ENCODE results near the gene CYS1. TPM values are rescaled to one million over a fixed set of nuclear protein-coding genes. Genes with fewer than 3 reads are reported as not detected.
A peak's percentile ranks its signal among the peaks of the same experiment; 100 is the strongest.
"Not testable (repeated sequence)": the region's sequence is repeated elsewhere in the genome, so short reads cannot be mapped to it uniquely, and the experiment has no call there.

Gene CYS1
- total RNA-seq, 2 experiments from 2014 or later: 0.50 to 1.1 TPM

DNA sequence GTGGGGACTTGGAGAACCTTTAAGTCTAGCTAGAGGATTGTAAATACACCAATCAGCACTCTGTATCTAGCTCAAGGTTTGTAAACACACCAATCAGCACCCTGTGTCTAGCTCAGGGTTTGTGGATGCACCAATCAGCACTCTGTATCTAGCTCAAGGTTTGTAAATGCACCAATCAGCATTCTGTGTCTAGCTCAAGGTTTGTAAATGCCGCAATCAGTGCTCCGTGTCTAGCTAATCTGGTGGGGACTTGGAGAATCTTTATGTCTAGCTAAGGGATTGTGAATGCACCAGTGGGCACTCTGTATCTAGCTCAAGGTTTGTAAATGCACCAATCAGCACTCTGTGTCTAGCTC, 11.7 kb upstream of the CYS1 start:
- CTCF ChIA-PET: interaction anchor here (0.8 to 8.8 kb wide), 11 partner anchors 9 to 343 kb away, joined by 3 to 94 read pairs (median 4); no protein-coding TSS in a partner anchor

DNA sequence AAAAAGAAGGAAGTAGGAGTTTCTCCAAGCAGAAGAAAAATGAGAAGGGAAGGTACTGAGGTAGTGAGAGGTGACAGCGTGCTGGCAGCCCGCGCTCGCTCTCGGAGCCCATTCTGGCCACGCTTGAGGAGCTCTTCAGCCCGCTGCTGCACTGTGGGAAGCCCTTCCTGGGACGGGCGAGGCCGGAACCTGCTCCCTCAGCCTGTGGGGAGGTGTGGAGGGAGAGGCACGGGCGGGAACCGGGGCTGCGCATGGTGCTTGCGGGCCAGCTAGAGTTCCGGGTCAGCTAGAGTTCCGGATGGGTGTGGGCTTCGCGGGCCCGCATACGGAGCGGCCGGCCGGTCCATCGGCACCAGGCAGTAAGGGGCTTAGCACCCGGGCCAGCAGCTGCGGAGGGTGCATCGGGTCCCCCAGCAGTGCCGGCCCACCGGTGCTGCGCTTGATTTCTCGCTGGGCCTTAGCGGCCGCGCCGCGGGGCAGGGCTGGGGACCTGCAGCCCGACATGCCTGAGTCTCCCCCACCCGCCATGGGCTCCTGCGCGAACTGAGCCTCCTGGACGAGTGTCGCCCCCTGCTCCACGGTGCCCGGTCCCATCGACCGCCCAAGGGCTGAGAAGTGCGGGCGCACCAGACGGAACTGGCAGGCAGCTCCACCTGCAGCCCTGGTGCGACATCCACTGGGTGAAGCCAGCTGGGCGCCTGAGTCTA, 11.1 kb upstream of the CYS1 start:
- H3K4me3 Mint-ChIP-seq: peak overlapping the region; percentile 5
- H3K9me3 Mint-ChIP-seq (ENCODE audit: insufficient read depth): peaks cover 7% of the 10 kb centered on the region
- ChIA-PET CTCF (interaction anchor here (0.8 to 8.8 kb wide), 12 partner anchors 9 to 344 kb away, joined by 3 to 94 read pairs (median 4); no protein-coding TSS in a partner anchor), POLR2A (no interaction called here)
- peaks cover 5% of the 10 kb centered on the region for H3K36me3 Mint-ChIP-seq (ENCODE audit: low read depth)
- H3K27ac Mint-ChIP-seq: no peak overlapping the region
- peaks cover 59% of the 10 kb centered on the region for H3K27me3 Mint-ChIP-seq (ENCODE audit: low read depth)
- H3K4me1 Mint-ChIP-seq (ENCODE audit: low read depth): peaks cover 13% of the 10 kb centered on the region
- DNase-seq (peak; percentile 39), ATAC-seq (peak; percentile 64)

More for the DNA sequence above, 11.7 kb upstream of the CYS1 start:
- POLR2A ChIA-PET; DNase-seq; H3K36me3 Mint-ChIP-seq (ENCODE audit: low read depth); H3K4me3 Mint-ChIP-seq; ATAC-seq; H3K9me3 Mint-ChIP-seq (ENCODE audit: insufficient read depth); H3K27ac Mint-ChIP-seq: not testable (repeated sequence)
- H3K4me1 Mint-ChIP-seq (ENCODE audit: low read depth): peaks cover 13% of the 10 kb centered on the region
- H3K27me3 Mint-ChIP-seq (ENCODE audit: low read depth): peaks cover 58% of the 10 kb centered on the region

DNA sequence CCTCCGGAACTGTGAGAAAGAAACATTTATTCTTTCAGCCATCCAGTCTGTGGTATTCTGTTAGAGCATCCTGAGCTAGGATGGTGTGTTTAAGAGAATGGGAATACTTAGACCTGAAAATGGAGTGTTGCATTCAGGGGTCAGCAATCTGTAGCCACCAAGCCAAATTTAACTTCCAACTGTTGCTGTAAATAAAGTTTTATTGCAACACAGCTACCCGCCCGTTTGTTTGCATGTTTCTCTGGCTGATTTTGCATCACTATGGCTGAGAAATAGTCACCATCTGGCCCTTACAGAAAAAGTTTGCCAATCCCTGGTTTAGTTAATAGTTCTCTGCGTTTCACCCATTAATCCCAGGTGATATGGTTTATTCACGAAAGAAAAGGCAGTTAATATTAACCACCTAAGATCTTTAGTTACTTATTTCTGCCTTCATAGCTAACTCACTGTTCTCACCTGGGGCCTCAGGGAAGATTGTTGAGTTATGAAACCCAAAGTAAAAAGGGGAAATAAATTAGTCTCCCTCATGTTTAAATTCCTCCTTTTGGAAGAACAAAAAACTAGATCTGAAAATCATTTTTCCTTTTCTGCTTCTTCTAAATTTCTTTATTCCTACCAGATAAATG, 9.5 kb upstream of the CYS1 start:
- H3K4me1 Mint-ChIP-seq (ENCODE audit: low read depth): peaks cover 13% of the 10 kb centered on the region
- H3K27me3 Mint-ChIP-seq (ENCODE audit: low read depth): peaks cover 62% of the 10 kb centered on the region
- H3K9me3 Mint-ChIP-seq (ENCODE audit: insufficient read depth): peaks cover 7% of the 10 kb centered on the region
- POLR2A ChIA-PET: interaction anchor here (0.6 kb wide), 1 partner anchor 51 kb away, joined by 4 read pairs; no protein-coding TSS in a partner anchor
- no peak for ATAC-seq
- no peak overlapping the region for H3K4me3 Mint-ChIP-seq
- no peak overlapping the region for H3K27ac Mint-ChIP-seq
- peaks cover 5% of the 10 kb centered on the region for H3K36me3 Mint-ChIP-seq (ENCODE audit: low read depth)
- CTCF ChIA-PET: interaction anchor here (1.0 to 8.8 kb wide), 3 partner anchors 18 to 346 kb away, joined by 3 to 94 read pairs (median 3); no protein-coding TSS in a partner anchor
- DNase-seq: no peak

DNA sequence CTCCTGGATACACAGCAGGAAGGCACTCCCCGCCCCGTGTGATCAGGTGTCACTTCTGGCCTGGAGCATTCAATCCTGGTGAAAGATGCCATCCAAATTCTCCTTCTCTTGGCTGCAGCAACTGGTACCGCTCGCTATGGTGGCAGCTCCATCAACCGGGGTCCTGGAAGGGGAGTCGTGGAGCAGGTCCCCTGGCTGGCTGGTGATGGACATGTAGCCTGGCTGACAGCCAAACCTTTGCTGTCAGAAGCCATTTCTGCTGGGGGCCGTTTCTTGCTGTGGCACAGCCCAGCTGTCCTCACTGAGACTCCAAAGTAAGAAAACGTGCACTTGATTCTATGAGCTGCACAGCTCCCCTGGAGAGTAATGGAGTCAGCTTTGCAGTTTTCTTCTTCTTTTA, 7.1 kb upstream of the CYS1 start:
- Mint-ChIP-seq H3K9me3 (ENCODE audit: insufficient read depth) (peaks cover 5% of the 10 kb centered on the region), H3K27ac (no peak overlapping the region), H3K4me3 (no peak overlapping the region), H3K27me3 (ENCODE audit: low read depth) (peaks cover 69% of the 10 kb centered on the region), H3K36me3 (ENCODE audit: low read depth) (peaks cover 5% of the 10 kb centered on the region), H3K4me1 (ENCODE audit: low read depth) (peaks cover 14% of the 10 kb centered on the region)
- ATAC-seq (no peak), DNase-seq (no peak)
- ChIA-PET CTCF (interaction anchor here (1.4 to 8.8 kb wide), 3 partner anchors 10 to 103 kb away, joined by 3 to 94 read pairs (median 13); no protein-coding TSS in a partner anchor), POLR2A (interaction anchor here (0.6 kb wide), 1 partner anchor 18 kb away, joined by 3 read pairs; no protein-coding TSS in a partner anchor)

DNA sequence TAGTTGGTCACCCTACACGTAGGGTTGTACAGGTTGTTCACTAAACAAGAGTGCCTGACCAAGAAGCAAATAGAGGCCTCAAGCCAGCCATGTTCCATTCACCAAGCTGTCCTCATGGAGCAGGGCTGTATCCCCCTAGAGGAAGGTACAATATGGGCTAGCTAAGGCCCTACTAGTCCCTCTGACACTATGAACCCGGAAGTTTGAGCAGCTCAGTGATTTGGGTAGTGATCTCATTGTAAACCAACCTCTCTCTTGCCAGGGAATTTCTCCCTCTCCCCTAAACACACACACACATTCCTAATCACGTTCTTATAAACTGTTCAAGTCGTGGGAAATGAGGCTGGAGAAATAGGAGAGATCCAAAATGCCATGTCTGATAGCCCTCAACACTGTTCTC, 6.7 kb upstream of the CYS1 start:
- H3K4me3 Mint-ChIP-seq: no peak overlapping the region
- H3K36me3 Mint-ChIP-seq (ENCODE audit: low read depth): peaks cover under 1% of the 10 kb centered on the region
- ChIA-PET CTCF (interaction anchor here (1.4 to 8.8 kb wide), 3 partner anchors 10 to 102 kb away, joined by 3 to 94 read pairs (median 13); no protein-coding TSS in a partner anchor), POLR2A (no interaction called here)
- H3K27me3 Mint-ChIP-seq (ENCODE audit: low read depth): peaks cover 65% of the 10 kb centered on the region
- peaks cover 11% of the 10 kb centered on the region for H3K4me1 Mint-ChIP-seq (ENCODE audit: low read depth)
- H3K27ac Mint-ChIP-seq: no peak overlapping the region
- ATAC-seq: no peak
- DNase-seq: no peak
- H3K9me3 Mint-ChIP-seq (ENCODE audit: insufficient read depth): peaks cover under 1% of the 10 kb centered on the region

DNA sequence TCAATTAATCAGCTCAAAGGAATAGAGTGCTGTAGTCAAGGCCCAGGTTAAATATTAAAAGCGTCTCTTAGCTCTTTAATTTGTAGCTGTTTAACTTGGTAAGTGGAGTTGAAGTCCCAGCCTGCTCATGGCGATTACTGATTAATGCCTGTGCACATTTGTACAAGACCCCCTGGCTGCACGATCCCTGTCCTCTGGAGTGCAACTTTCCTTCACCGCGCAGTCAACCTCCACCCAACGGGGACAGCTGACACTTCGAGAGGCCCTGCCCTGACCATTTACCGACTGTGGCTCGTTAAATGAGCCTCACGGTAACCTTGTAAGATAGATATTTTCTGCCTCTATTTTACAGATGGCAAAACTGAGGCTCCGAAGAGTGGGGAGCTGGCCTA, 5.5 kb upstream of the CYS1 start:
- no peak for ATAC-seq
- ChIA-PET POLR2A (interaction anchor here (1.4 kb wide), 1 partner anchor 16 kb away, joined by 3 read pairs; no protein-coding TSS in a partner anchor), CTCF (interaction anchor here (1.1 to 8.8 kb wide), 6 partner anchors 9 to 349 kb away, joined by 3 to 94 read pairs (median 7); no protein-coding TSS in a partner anchor)
- no peak for DNase-seq
- Mint-ChIP-seq H3K27ac (no peak overlapping the region), H3K36me3 (ENCODE audit: low read depth) (no peaks in the 10 kb centered on the region), H3K4me1 (ENCODE audit: low read depth) (peaks cover 15% of the 10 kb centered on the region), H3K9me3 (ENCODE audit: insufficient read depth) (no peaks in the 10 kb centered on the region), H3K4me3 (no peak overlapping the region), H3K27me3 (ENCODE audit: low read depth) (peaks cover 62% of the 10 kb centered on the region)

DNA sequence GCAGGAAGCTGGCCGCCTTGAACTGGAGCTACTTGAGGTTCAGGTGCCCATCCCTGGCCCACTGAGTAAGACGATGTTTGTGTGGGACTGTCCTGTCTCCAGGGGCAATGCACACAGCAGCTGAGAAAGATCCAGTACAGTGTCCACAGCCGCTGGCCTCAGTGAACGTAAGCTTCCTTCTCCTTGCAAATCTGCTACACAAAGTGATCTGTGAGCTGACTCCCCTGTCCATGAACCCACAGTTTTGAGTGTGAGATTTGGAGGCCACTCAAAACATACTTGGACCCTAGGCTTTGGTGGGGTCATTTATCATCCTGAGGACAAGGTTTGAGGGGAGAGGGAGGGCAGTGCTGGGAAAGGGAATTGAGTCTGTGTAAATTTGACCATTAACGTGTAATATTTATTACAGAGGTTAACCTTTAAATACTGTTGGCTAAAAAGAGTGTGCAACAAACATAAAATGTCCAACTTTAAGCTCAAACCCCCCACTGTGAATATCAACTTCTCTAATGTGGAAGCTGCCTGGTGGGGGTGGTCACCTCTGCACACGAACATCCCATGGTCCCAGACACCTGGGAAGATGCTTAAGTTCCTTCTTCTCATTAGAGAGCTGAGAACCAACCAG, 4.9 kb upstream of the CYS1 start:
- CTCF ChIA-PET: interaction anchor here (0.9 to 8.8 kb wide), 8 partner anchors 9 to 350 kb away, joined by 3 to 94 read pairs (median 4); no protein-coding TSS in a partner anchor
- H3K36me3 Mint-ChIP-seq (ENCODE audit: low read depth): no peaks in the 10 kb centered on the region
- no peak overlapping the region for H3K27ac Mint-ChIP-seq
- peaks cover 15% of the 10 kb centered on the region for H3K4me1 Mint-ChIP-seq (ENCODE audit: low read depth)
- no peak for DNase-seq
- no peaks in the 10 kb centered on the region for H3K9me3 Mint-ChIP-seq (ENCODE audit: insufficient read depth)
- POLR2A ChIA-PET: interaction anchor here (1.4 kb wide), 1 partner anchor 17 kb away, joined by 3 read pairs; no protein-coding TSS in a partner anchor
- ATAC-seq: no peak
- no peak overlapping the region for H3K4me3 Mint-ChIP-seq
- peaks cover 59% of the 10 kb centered on the region for H3K27me3 Mint-ChIP-seq (ENCODE audit: low read depth)

DNA sequence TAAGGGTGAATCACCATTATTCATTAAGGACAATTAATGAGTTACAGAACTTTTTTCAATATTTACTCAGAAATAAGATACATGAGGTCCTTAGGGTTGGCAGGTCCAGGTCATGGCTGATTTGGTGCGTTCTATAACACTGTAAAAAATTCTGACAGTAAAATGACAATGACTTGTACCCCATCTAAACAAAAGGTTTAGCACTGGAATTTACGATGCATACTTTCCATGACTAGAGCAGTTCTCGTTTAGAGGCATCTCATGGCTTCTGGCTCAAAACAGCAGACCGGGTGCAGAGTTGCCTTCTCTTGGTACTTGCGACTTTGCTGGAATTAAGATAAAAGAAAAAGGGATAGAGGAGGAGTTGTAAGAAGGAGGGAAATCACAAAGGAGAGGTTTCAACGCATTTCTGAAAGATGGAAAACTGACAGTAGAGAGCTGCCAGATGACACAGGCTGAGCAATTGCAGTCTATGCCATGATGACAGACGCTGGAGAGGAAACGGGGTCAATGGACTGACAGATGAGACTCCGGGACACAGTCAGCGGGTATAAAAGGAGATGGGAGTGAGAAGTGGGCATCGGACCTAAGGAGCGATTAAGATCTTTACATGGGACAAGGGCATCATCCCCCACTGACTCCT, 4.1 kb upstream of the CYS1 start:
- Mint-ChIP-seq H3K9me3 (ENCODE audit: insufficient read depth) (no peaks in the 10 kb centered on the region), H3K36me3 (ENCODE audit: low read depth) (no peaks in the 10 kb centered on the region), H3K27me3 (ENCODE audit: low read depth) (peaks cover 51% of the 10 kb centered on the region), H3K27ac (no peak overlapping the region), H3K4me3 (no peak overlapping the region), H3K4me1 (ENCODE audit: low read depth) (peaks cover 15% of the 10 kb centered on the region)
- ATAC-seq (no peak), DNase-seq (no peak)
- ChIA-PET POLR2A (interaction anchor here (1.4 kb wide), 1 partner anchor 17 kb away, joined by 3 read pairs; no protein-coding TSS in a partner anchor), CTCF (interaction anchor here (0.9 to 8.8 kb wide), 7 partner anchors 12 to 350 kb away, joined by 3 to 94 read pairs (median 9); no protein-coding TSS in a partner anchor)

DNA sequence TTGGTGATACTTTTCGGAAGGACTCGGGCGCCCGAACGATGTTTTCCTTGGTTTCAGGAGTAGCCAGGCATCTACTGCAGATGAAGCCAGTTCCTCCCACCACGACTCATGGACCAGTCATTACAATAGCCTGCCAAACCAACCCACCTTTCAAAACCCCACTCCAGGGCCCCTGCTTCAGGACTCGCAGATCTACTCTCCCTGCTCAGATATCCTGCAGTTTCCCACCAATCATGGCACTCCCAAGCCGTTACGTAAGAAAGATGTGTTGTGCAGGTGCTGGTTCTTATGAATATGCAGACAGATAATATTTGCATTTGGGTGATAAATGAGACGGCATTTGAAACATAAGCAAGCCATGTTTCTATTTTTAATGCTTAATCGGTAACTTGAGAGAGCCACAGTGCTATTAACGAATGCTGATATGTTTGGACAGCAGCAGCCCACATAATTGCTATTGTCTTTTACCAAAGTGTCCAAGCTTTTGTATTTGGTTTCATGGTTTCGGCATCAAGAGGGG, 3.5 kb upstream of the CYS1 start:
- ChIA-PET CTCF (interaction anchor here (1.0 to 2.9 kb wide), 8 partner anchors 8 to 325 kb away, joined by 3 to 28 read pairs (median 6); no protein-coding TSS in a partner anchor), POLR2A (no interaction called here)
- Mint-ChIP-seq H3K9me3 (ENCODE audit: insufficient read depth) (no peaks in the 10 kb centered on the region), H3K4me3 (no peak overlapping the region), H3K36me3 (ENCODE audit: low read depth) (no peaks in the 10 kb centered on the region), H3K4me1 (ENCODE audit: low read depth) (peaks cover 20% of the 10 kb centered on the region), H3K27ac (no peak overlapping the region), H3K27me3 (ENCODE audit: low read depth) (peaks cover 53% of the 10 kb centered on the region)
- DNase-seq: no peak
- no peak for ATAC-seq

DNA sequence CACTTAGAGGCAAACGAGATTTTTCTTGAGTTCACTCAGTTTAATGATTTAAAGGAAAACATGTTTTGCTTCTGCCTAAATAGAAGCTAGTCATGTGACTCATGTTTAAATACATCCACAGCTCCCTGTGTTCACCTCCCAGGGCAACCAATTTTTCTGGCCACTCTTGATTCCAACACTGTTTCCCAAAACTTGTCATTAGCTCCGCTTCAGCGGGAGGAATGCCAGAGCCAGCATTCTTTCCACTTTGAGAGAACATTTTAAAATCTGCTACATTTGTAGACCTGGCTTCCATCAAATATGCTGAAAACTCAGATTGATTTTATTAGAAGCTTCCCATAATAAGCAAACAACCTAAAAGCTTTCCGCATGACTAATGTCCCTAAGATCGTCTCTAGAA, 2.8 kb upstream of the CYS1 start:
- DNase-seq (no peak), ATAC-seq (no peak)
- CTCF ChIA-PET: interaction anchor here (1.0 to 2.7 kb wide), 9 partner anchors 9 to 352 kb away, joined by 3 to 28 read pairs (median 5); no protein-coding TSS in a partner anchor
- H3K27me3 Mint-ChIP-seq (ENCODE audit: low read depth): peaks cover 56% of the 10 kb centered on the region
- H3K4me3 Mint-ChIP-seq: no peak overlapping the region
- H3K4me1 Mint-ChIP-seq (ENCODE audit: low read depth): peaks cover 27% of the 10 kb centered on the region
- POLR2A ChIA-PET: interaction anchor here (1.2 kb wide), 1 partner anchor 35 kb away, joined by 4 read pairs; no protein-coding TSS in a partner anchor
- H3K9me3 Mint-ChIP-seq (ENCODE audit: insufficient read depth): no peaks in the 10 kb centered on the region
- H3K27ac Mint-ChIP-seq: no peak overlapping the region
- no peaks in the 10 kb centered on the region for H3K36me3 Mint-ChIP-seq (ENCODE audit: low read depth)
